Stimulated activated naive CD8-positive, alpha-beta T cell treated with anti-CD3 and anti-CD28 coated beads, Interleukin-15, Interleukin-2, amounts not matched to agents 100 U/mL and 50 U/mL, for 24 hours (primary cell): Measurements from ENCODE around the gene SLC30A2.

Source experiments
- ATAC-seq: fragments of 150-1000 bp; cut with Tn5 transposase; one replicate; pipeline ENCODE4 v1.10.0; 2021
- DNase-seq: peaks from one replicate; pipeline ENCODE4 v3.0.0; 2021

Gene SLC30A2

DNA sequence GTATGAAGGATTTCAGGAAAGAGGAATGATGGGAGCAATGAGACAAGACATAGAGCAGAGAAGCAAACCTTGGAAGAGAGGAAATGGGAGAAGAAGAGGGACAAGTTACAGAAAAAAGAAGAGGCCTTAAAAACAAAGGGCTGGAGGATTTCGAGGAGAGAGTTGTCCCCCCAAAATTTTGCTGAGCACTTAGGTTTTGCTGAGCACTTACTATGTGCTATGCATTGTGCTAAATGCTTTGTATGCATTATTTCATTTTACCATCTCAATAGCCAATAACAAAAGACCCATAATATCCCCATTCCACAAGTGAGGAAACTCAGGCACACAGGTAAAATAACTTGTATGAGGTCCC, 24.0 kb upstream of the SLC30A2 start:
- ATAC-seq (no peak), DNase-seq (no peak)

GRCh38 chr1:26067432-26067911, 21.6 kb upstream of the SLC30A2 start, which contains the start of gene TRIM63:
TRIM63 (minus strand) TSS chr1:26067630; CDS start chr1:26067494, 136 bp downstream.
- DNase-seq (no peak), ATAC-seq (no peak)

DNA sequence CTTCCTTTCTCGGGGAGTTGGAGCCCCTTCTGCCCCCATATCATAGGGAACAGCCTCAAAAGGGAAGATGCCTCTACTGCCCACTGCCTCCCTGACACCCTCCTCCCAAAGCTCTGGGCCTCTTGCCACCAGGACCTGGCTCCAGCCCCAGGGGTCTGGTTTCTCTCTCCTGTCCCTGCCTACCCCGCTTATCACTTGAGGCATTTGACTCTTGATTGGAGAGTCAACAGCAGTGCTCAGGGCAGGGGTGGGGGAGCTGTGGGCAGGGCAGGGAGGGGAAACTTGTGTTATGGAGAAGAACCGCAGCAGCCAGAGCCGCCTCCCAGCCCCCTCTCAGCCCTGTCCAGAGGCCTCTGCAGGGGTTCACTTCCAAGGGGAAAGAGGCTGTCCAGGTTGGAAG, 20.9 kb upstream of the SLC30A2 start:
- DNase-seq = no peak
- no peak for ATAC-seq

- no peak for ATAC-seq
- no peak for DNase-seq
Measured at GRCh38 chr1:26066160-26066559, 20.2 kb upstream of the SLC30A2 start.

DNA sequence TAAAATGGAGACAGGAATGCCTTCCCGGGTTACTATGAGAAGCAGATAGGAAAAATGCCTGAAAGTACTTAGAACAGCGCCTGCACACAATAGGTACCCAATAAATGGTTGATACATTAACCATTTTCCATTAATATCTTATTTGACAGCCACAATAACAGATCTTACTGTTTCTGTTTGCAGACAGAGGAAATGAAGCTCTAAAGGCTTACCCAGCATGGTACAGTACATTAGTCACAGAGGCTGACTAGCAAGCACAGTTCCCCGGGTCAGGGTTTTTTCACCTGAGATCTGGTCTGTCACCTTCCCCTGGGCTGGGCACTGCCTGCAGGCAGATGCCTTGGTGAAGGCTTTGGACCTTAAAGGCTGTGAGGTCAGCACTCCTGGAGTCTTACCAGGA, 18.6 kb upstream of the SLC30A2 start:
- ATAC-seq (no peak), DNase-seq (no peak)

- ATAC-seq (no peak), DNase-seq (no peak)
Measured at GRCh38 chr1:26060832-26061574, 15.1 kb upstream of the SLC30A2 start.

DNA sequence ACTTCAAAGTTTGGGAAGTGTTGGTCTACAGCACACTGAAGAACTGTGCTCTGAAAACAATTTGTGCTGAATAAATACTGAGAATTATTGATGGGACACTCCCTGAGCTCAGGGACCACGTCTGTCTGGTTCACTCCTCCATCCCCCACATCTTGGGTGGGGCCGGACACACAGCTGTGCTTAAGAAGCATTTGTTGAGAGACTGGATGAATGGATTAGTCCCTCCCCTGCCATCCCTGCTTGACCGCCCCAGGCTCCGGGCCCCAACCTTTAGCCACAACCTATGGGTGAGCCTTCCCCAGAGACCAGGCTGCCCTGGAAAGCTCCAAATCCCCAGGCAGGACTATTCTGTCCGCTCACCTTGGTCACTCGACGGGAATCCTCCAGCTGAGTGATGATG, 14.0 kb upstream of the SLC30A2 start:
- no peak for DNase-seq
- no peak for ATAC-seq

DNA sequence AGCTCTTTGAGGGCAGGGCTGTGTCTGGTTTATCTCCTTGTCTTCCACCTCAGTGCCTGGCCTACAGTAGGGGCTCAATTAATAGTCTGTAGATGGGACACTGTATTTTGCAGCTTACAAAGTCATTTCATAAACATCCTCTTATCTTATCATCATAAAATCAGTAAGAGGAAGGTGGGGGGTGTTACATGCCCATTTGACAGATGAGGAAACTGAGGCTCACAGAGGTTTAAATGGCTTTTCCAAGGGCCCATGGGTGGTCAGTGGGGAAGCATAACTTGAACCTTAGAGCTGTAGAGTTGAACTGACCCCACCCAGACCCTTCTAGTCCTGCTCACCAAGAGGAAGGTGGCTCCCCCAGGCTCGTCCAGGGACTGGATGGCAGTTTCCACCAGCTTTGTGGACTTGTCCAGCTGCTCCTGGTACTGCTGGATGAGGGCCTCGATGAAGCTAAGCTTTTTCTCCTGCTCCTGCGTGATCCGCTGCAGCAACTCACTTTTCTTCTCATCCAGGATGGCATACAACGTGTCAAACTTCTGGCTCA, 12.2 kb upstream of the SLC30A2 start:
- DNase-seq (no peak), ATAC-seq (no peak)

- ATAC-seq = no peak
- no peak for DNase-seq
Measured at GRCh38 chr1:26057189-26057588, 11.3 kb upstream of the SLC30A2 start.

DNA sequence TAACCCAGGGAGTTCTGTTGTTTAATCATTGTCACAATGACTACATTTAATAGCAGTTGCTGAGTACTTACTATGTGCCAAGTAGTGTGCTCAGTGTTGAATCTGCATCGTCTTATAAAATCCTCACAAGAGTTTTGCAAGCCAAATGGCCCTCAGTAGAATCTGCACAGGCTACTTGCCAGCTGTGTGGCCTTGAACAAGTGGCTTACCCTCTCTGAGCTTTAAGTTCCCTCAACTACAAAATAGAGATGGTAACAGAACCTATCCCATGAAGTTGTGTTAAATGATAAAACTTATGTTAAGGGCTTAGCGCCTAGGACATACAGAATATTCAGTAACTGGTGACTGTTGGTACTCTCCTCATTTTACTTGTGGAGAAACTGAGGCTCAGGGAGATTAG, 9.1 kb upstream of the SLC30A2 start:
- no peak for DNase-seq
- no peak for ATAC-seq

GRCh38 chr1:26053718-26054560, 8.0 kb upstream of the SLC30A2 start:
- no peak for DNase-seq

DNA sequence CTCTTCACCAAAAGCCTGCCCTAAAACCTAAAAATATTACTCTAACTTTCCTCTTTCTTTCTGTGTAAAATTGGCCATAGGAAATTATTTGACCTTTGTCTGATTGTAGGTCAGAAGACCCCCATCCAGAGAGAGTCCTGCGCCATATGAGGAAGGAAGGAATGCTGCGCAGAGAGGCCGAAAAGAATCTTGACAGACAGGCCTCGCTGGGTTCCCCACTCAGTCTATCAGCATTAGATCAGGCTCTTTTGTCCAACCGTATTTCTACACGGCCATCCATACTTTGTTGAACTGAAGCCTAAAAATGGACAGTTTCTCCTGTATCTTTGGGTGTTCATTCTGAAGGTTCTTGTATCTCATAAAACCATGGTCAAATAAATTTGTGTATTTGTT, 4.3 kb upstream of the SLC30A2 start:
- ATAC-seq (no peak), DNase-seq (no peak)

More at GRCh38 chr1:26053718-26054560, 8.0 kb upstream of the SLC30A2 start:
- ATAC-seq = no peak

GRCh38 chr1:26049531-26050247, 3.8 kb upstream of the SLC30A2 start:
- no peak for ATAC-seq
- no peak for DNase-seq

DNA sequence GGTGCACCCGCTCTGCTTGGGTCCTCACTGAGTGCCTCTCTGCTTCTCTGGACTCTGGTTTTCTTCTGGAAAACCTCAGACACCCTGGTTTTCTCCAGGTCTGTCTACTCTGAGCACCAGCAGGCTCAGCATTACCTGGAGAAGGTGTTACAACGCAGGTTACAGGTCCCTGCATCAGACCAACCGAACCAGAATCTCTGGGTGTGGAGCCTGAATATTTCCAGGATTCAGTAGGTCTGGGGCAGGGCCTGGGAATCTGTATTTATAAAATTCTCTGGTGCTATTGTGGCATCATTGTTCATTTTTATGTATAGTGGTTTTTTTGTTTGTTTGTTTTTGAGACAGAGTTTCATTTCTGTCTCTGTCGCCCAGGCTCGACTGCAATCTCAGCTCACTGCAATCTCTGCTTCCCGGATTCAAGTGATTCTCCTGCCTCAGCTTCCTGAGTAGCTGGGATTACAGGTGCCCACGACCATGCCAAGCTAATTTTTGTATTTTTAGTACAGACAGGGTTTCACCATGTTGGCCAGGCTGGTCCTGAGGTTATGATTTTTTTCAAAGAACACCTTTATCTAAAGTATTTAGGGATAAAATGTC, 1.5 kb upstream of the SLC30A2 start:
- DNase-seq = no peak
- no peak for ATAC-seq

DNA sequence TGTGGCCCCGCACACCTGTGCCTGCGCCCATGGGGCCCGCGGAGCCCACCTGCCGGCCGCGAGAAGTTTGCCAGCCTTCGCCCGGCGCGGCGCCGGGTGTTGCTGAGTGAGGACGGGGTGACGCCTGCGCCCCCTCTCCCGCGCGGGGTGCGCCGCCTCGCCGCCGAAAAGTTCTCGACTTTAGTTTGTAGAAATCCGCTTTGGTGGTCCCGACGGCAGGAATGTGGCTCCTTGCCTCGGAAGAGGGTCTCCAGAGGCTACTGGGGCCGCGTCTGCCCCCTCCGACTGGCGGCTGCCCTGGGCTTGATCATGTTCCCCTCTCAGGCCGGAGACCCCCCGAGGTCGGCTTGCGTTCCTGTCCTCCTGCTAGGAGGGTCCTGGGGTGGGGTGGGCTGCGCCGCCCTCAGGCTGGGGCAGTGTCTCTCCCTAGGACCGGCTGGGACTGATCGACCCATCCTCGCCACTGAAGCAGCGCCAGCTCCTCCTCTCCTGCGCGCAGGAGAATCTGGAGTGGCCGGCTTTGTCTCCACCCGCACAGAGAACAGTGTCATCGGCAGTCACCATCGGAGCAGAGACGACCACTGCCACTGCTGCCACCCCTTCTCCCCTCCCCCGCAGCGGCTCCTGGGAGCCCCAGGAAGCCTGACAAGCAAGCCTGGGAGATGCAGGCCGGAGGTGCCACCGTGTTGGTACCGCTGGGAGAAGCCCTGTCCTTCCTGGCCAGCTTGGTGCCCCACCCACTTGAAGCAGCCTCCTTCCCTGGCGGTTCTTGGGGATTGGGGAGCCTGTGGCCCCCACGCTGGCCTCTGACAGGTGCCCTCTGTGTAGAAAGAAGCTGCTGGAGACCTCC, 553 bp upstream of the SLC30A2 start:
- ATAC-seq (no peak), DNase-seq (no peak)

DNA sequence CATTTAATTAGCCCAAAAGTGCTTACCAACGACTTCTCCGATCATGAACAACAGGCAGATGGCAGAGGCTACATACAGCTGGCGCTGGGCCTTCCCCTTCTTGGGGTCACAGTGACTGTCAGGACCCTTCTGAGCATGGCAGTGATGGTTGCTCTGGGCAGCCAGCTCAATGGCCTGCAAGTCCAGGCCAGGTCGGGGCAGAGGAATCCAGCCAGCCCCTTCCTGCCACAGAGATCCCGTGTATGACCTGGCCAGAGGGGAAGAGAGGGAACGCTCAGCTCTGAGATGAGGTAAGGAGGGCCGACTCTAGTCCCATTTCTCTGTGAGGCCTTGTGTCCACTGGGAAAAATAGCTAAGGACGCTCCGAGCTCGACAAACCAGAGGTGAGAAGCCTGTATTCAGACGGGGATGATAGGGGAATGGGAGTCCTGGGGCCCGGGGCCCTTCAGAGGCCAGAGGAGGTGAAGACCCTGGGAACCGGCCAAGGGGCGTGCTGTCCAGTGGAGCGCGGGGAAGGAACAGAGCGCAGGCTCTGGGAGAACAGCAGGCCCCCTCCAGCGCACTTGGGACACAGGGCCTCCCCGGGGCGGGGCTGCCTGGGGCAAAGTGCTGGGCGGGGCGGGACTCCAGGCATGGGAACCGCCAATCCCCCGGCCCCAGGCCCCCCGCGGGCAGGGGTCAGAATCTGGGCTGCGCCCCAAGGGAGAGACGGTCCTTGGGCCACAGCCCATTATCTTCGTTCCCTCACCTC, 772 bp downstream of the SLC30A2 start:
- ATAC-seq (no peak), DNase-seq (no peak)

- ATAC-seq (no peak), DNase-seq (no peak)
Measured at GRCh38 chr1:26044414-26044813, 1.5 kb downstream of the SLC30A2 start.

DNA sequence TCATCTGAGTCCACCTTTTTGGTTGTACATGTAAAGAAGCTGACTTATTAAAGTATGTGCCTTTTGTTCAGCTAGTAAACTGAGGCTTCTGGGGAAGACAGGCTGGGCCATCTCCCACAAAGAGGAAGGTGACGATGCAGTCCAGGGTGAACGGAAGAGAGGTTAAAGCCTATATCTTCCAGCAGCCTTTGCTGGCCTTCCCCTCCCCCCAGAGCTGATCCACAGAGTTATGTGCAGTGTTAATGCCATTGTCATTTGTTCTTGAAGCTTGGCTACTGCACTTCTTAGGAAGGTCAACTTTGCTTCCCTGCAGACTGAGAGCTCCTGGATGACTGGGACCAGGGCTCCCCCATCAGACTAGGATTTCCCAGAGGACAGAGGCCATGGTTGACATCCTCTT, 2.2 kb downstream of the SLC30A2 start:
- no peak for ATAC-seq
- DNase-seq = no peak

GRCh38 chr1:26041978-26042377, 3.9 kb downstream of the SLC30A2 start:
- no peak for ATAC-seq
- DNase-seq = no peak

- DNase-seq (no peak), ATAC-seq (no peak)
Measured at GRCh38 chr1:26041401-26041800, 4.5 kb downstream of the SLC30A2 start.
